Measurements from ENCODE around the gene NPIPA1.

Gene NPIPA1

DNA sequence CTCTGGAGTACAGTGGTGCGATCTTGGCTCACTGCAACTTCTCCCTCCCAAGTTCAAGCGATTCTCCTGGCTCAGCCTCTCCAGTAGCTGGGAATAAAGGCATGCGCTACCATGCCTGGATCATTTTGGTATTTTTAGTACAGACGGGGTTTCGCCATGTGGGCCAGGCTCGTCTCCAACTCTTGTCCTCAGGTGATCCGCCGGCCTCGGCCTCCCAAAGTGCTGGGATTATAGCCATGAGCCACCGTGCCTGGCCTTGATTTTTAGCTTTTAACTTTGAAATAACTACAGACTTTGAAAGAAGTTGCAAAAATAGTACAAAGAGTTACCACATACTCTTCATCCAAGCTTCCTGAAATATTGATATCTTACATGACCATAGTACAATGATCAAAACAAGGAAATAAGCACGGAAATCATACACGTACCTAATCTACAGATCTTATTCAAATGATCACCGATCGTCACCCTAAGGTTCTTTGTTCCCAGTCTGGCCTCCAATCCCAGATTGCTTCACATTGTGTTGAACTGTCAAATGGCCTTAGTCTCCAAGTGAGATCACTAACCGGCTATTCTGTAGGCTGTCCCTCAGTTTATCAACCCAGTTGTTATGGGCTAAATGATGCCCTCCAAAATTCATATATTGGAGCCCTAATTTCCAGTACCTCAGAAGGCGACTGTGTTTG is 18.4 kb downstream of the NPIPA1 start:
- Histone ChIP-seq H3K27me3 (ENCODE audit: insufficient read depth, poor library complexity, severe bottlenecking) (no peaks in the 10 kb centered on the region), H3K27ac (replicated peaks) (no peak overlapping the region), H3K4me3 (replicated peaks; ENCODE audit: insufficient read depth, low read length) (no peak overlapping the region)
- no peak for DNase-seq (ENCODE audit: low read depth in 1 of 2, low spot score in 1 of 2)
- no peak for TF ChIP-seq GABPA (IDR thresholded peaks at IDR 0.05; ENCODE audit: low read depth)
- TF ChIP-seq SPI1 (IDR thresholded peaks at IDR 0.05; ENCODE audit: borderline replicate concordance, low read depth), result no peak
- no peak for TF ChIP-seq POLR2AphosphoS5 (IDR thresholded peaks at IDR 0.05; ENCODE audit: low read depth)
- TF ChIP-seq, protein P1, sequence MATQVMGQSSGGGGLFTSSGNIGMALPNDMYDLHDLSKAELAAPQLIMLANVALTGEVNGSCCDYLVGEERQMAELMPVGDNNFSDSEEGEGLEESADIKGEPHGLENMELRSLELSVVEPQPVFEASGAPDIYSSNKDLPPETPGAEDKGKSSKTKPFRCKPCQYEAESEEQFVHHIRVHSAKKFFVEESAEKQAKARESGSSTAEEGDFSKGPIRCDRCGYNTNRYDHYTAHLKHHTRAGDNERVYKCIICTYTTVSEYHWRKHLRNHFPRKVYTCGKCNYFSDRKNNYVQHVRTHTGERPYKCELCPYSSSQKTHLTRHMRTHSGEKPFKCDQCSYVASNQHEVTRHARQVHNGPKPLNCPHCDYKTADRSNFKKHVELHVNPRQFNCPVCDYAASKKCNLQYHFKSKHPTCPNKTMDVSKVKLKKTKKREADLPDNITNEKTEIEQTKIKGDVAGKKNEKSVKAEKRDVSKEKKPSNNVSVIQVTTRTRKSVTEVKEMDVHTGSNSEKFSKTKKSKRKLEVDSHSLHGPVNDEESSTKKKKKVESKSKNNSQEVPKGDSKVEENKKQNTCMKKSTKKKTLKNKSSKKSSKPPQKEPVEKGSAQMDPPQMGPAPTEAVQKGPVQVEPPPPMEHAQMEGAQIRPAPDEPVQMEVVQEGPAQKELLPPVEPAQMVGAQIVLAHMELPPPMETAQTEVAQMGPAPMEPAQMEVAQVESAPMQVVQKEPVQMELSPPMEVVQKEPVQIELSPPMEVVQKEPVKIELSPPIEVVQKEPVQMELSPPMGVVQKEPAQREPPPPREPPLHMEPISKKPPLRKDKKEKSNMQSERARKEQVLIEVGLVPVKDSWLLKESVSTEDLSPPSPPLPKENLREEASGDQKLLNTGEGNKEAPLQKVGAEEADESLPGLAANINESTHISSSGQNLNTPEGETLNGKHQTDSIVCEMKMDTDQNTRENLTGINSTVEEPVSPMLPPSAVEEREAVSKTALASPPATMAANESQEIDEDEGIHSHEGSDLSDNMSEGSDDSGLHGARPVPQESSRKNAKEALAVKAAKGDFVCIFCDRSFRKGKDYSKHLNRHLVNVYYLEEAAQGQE (IDR thresholded peaks at IDR 0.05; ENCODE audit: insufficient replicate concordance, low read depth), result no peak
- TF ChIP-seq, protein P2, sequence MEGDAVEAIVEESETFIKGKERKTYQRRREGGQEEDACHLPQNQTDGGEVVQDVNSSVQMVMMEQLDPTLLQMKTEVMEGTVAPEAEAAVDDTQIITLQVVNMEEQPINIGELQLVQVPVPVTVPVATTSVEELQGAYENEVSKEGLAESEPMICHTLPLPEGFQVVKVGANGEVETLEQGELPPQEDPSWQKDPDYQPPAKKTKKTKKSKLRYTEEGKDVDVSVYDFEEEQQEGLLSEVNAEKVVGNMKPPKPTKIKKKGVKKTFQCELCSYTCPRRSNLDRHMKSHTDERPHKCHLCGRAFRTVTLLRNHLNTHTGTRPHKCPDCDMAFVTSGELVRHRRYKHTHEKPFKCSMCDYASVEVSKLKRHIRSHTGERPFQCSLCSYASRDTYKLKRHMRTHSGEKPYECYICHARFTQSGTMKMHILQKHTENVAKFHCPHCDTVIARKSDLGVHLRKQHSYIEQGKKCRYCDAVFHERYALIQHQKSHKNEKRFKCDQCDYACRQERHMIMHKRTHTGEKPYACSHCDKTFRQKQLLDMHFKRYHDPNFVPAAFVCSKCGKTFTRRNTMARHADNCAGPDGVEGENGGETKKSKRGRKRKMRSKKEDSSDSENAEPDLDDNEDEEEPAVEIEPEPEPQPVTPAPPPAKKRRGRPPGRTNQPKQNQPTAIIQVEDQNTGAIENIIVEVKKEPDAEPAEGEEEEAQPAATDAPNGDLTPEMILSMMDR (IDR thresholded peaks at IDR 0.05; ENCODE audit: insufficient read depth, low read length), result no peak

DNA sequence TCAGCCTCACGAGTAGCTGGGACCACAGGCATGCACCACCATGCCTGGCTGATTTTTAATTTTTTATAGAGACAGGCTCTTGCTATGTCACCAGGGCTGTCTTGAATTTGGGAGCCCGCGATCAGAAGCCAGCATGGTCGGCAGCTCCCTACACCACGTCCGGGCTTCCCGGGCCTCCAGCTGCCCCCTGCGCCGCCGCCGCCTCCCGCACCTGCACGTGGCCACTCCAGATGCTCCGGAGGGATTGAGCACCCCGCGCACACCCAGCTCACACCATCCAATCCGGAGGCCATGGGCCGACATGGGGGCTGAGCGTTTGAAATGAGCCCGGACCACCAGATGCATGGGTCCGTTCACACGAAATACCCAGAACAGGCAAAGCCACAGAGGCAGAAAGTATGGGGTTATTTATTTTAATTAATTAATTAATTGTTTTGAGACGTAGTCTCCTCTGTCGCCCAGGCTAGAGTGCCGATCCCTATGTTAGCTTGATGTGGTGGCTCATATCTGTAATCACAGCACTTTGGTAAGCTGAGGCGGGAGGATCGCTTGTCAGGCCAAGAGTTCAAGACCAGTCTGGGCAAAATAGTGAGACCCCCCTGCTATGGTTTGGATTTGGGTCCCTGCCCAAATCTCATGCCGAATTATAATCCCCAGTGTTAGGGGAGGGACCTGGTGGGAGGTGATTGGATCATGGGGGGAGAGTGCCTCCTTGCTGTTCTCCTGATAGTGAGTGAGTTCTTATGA is 20.5 kb downstream of the NPIPA1 start:
- DNase-seq (ENCODE audit: low read depth in 1 of 2, low spot score in 1 of 2), result no peak
- TF ChIP-seq SPI1 (IDR thresholded peaks at IDR 0.05; ENCODE audit: borderline replicate concordance, low read depth) (no peak), GABPA (IDR thresholded peaks at IDR 0.05; ENCODE audit: low read depth) (no peak), POLR2AphosphoS5 (IDR thresholded peaks at IDR 0.05; ENCODE audit: low read depth) (no peak)
- TF ChIP-seq, protein P1 (IDR thresholded peaks at IDR 0.05; ENCODE audit: insufficient replicate concordance, low read depth), result no peak
- TF ChIP-seq, protein P2 (IDR thresholded peaks at IDR 0.05; ENCODE audit: insufficient read depth, low read length), result no peak
- Histone ChIP-seq H3K27me3 (ENCODE audit: insufficient read depth, poor library complexity, severe bottlenecking) (no peaks in the 10 kb centered on the region), H3K27ac (replicated peaks) (no peak overlapping the region), H3K4me3 (replicated peaks; ENCODE audit: insufficient read depth, low read length) (no peak overlapping the region)

DNA sequence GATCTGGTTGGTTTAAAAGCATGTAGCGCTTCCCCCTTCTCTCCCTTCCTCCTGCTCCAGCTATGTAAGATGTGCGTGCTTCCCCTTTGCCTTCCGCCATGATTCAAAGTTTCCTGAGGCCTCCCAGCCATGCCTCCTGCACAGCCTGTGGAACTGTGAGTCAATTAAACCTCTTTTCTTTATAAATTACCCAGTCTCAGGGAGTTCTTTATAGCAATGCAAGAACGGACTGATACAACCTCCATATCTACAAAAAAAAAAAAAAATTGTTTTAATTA is 21.0 kb downstream of the NPIPA1 start:
- H3K27me3 ChIP-seq (ENCODE audit: insufficient read depth, poor library complexity, severe bottlenecking), result no peaks in the 10 kb centered on the region
- DNase-seq (ENCODE audit: low read depth in 1 of 2, low spot score in 1 of 2), result peak; percentile 46 to 76
- H3K4me3 ChIP-seq (replicated peaks; ENCODE audit: insufficient read depth, low read length), result no peak overlapping the region
- no peak overlapping the region for H3K27ac ChIP-seq (replicated peaks)
- TF ChIP-seq GABPA (IDR thresholded peaks at IDR 0.05; ENCODE audit: low read depth) (no peak), POLR2AphosphoS5 (IDR thresholded peaks at IDR 0.05; ENCODE audit: low read depth) (no peak), SPI1 (IDR thresholded peaks at IDR 0.05; ENCODE audit: borderline replicate concordance, low read depth) (no peak; the same call in 1 of the 2 replicates)
- TF ChIP-seq, protein P1 (IDR thresholded peaks at IDR 0.05; ENCODE audit: insufficient replicate concordance, low read depth), result no peak
- TF ChIP-seq, protein P2 (IDR thresholded peaks at IDR 0.05; ENCODE audit: insufficient read depth, low read length), result no peak
